ENCODE results near the gene CRLF1.

GRCh38 chr19:18610556-18611326, 4.1 kb upstream of the CRLF1 start:
- TF ChIP-seq, protein P1, sequence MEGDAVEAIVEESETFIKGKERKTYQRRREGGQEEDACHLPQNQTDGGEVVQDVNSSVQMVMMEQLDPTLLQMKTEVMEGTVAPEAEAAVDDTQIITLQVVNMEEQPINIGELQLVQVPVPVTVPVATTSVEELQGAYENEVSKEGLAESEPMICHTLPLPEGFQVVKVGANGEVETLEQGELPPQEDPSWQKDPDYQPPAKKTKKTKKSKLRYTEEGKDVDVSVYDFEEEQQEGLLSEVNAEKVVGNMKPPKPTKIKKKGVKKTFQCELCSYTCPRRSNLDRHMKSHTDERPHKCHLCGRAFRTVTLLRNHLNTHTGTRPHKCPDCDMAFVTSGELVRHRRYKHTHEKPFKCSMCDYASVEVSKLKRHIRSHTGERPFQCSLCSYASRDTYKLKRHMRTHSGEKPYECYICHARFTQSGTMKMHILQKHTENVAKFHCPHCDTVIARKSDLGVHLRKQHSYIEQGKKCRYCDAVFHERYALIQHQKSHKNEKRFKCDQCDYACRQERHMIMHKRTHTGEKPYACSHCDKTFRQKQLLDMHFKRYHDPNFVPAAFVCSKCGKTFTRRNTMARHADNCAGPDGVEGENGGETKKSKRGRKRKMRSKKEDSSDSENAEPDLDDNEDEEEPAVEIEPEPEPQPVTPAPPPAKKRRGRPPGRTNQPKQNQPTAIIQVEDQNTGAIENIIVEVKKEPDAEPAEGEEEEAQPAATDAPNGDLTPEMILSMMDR (IDR thresholded peaks at IDR 0.05; ENCODE audit: low read length), result no peak
- peak; percentile 99 for TF ChIP-seq EZH2 (optimal IDR thresholded peaks at IDR 0.05; ENCODE audit: low read depth, low read length)
